A673 (cell line): ENCODE measurements around the gene CARMIL1. TPM values are rescaled to one million over a fixed set of nuclear protein-coding genes. Genes with fewer than 3 reads are reported as not detected.

ENCODE experiments used
- BruUV-seq: library from RNA; stranded (reverse); fragments of 400-500 nt; replicated peaks from 2 replicates; lab custom pipeline; 2021; lab: Mats Ljungman, UMichigan
- CTCF ChIA-PET: fragments of 300-600 bp; sonication (Branson Sonifier 250); formaldehyde crosslinking; loops from one replicate; lab custom pipeline; 2022; ENCODE audit warnings: antibody characterized with exemption; lab: Charles Lee
- POLR2A ChIA-PET: fragments of 300-600 bp; sonication (Branson Sonifier 250); formaldehyde crosslinking; loops from one replicate; lab custom pipeline; 2022; ENCODE audit warnings: antibody characterized with exemption; ENCODE audit not compliant: low non-redundant PET; lab: Charles Lee
- DNase-seq: peaks from one replicate; pipeline ENCODE4 v3.0.0-alpha.2; 2015; ENCODE audit warnings: low spot score
- H3K27ac ChIP-seq: fragments of 200-600 bp; sonication (generic); 2 replicates; pipeline ENCODE4 v1.5.1; 2016; ENCODE audit warnings: mixed run types, low read depth, mild to moderate bottlenecking, mixed read lengths, antibody characterized with exemption, low read length; ENCODE audit not compliant: poor library complexity, severe bottlenecking
- H3K27me3 ChIP-seq: fragments of 200-600 bp; sonication (generic); replicated peaks from 2 replicates; pipeline ENCODE4 v1.6.1; 2017; ENCODE audit warnings: mixed run types, low read depth, mild to moderate bottlenecking, mixed read lengths, antibody characterized with exemption, low read length; ENCODE audit not compliant: insufficient read depth, poor library complexity
- H3K36me3 ChIP-seq: fragments of 200-600 bp; sonication (generic); 2 replicates; pipeline ENCODE4 v1.6.1; 2016; ENCODE audit warnings: mixed run types, mild to moderate bottlenecking, mixed read lengths, antibody characterized with exemption, low read length; ENCODE audit not compliant: insufficient read depth, poor library complexity, severe bottlenecking
- H3K4me1 ChIP-seq: fragments of 200-600 bp; sonication (generic); 2 replicates; pipeline ENCODE4 v1.6.1; 2017; ENCODE audit warnings: mixed run types, mild to moderate bottlenecking, mixed read lengths, antibody characterized with exemption, low read length; ENCODE audit not compliant: insufficient read depth, poor library complexity, severe bottlenecking
- H3K4me3 ChIP-seq: fragments of 200-600 bp; sonication (generic); 2 replicates; pipeline ENCODE4 v1.5.1; 2016; ENCODE audit warnings: low read depth, mixed run types, mild to moderate bottlenecking, mixed read lengths, low read length; ENCODE audit not compliant: poor library complexity, severe bottlenecking
- H3K9me3 ChIP-seq: fragments of 200-600 bp; sonication (generic); 2 replicates; pipeline ENCODE4 v1.6.1; 2016; ENCODE audit warnings: mixed run types, low read depth, mild to moderate bottlenecking, mixed read lengths, antibody characterized with exemption, low read length; ENCODE audit not compliant: poor library complexity, severe bottlenecking
- EZH2 ChIP-seq: fragments of 200-600 bp; sonication (generic); IDR thresholded peaks from 2 replicates; pipeline ENCODE4 v1.6.1; 2017; ENCODE audit warnings: borderline replicate concordance, low read depth, mild to moderate bottlenecking, mixed read lengths, antibody characterized with exemption, low read length; ENCODE audit not compliant: poor library complexity, severe bottlenecking
- intact Hi-C: fragments of 100-400 bp; cut with micrococcal nuclease; formaldehyde crosslinking; loops from one replicate; pipeline ENCODE4 v1.10.0; 2022; ENCODE audit not compliant: unreplicated experiment
- total RNA-seq: library from RNA; stranded (reverse); gene quantifications from 2 replicates; pipeline ENCODE4 v1.2.3, GENCODE V29; 2021
- TF ChIP-seq, protein P1 (sequence below): fragments of 300-800, 200-600 bp; sonication (generic); conservative IDR thresholded peaks from 2 replicates; pipeline ENCODE4 v1.5.1; 2017; ENCODE audit warnings: low read depth, mild to moderate bottlenecking, antibody characterized with exemption, low read length, moderate library complexity, mixed read lengths

CARMIL1 gene
- total RNA-seq, 1 experiment from 2014 or later, result 7.2 TPM

DNA sequence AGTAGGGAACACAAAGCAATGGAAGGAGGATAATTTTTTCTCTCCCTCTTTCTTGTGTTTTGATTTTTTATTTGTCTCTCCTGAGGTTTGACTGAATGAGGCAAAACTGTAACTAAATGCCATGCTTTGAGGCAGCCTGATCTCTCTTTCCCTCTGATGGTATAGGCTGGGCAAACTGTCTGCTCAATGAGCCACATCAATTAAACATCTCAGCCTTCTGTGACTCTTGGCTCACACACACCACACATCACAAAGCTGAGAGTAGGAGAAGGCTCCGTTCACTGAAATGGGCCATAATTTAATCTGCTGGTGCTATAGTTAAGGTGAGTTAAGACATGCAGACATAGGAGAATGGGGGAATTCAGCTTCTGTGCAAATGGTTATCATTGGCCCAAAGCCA, 344.7 kb downstream of the CARMIL1 start:
- no peaks in the 10 kb centered on the region for H3K9me3 ChIP-seq
- no peak overlapping the region for H3K27ac ChIP-seq
- no peaks in the 10 kb centered on the region for H3K27me3 ChIP-seq
- no peak overlapping the region for H3K4me3 ChIP-seq
- H3K36me3 ChIP-seq, result no peaks in the 10 kb centered on the region
- ChIA-PET CTCF (no interaction called here), POLR2A (no interaction called here)
- no peak for DNase-seq
- intact Hi-C loops, result no loop called here
- TF ChIP-seq EZH2, result no peak
- TF ChIP-seq, protein P1, sequence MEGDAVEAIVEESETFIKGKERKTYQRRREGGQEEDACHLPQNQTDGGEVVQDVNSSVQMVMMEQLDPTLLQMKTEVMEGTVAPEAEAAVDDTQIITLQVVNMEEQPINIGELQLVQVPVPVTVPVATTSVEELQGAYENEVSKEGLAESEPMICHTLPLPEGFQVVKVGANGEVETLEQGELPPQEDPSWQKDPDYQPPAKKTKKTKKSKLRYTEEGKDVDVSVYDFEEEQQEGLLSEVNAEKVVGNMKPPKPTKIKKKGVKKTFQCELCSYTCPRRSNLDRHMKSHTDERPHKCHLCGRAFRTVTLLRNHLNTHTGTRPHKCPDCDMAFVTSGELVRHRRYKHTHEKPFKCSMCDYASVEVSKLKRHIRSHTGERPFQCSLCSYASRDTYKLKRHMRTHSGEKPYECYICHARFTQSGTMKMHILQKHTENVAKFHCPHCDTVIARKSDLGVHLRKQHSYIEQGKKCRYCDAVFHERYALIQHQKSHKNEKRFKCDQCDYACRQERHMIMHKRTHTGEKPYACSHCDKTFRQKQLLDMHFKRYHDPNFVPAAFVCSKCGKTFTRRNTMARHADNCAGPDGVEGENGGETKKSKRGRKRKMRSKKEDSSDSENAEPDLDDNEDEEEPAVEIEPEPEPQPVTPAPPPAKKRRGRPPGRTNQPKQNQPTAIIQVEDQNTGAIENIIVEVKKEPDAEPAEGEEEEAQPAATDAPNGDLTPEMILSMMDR, result no peak
- no peaks in the 10 kb centered on the region for H3K4me1 ChIP-seq
- BruUV-seq, result no TSS peak

DNA sequence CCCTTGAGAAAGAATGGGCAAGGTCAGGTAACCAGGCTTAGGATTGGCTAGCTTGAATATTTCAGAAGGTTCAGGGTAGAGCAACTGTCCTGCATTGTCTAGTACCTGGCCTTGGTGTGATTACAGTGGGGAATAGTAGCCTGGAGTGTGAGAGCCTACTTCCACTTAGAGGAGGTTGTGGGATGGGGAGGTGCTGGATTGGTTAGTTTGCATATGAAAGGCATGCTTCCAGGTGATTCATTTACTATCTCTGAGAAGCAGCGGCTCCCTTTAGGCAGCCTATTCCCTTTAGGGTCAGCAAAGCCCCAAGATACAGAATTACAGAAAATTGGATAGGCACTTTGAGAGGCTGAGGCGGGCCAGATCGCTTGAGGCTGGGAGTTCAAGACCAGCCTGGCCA, 347.8 kb downstream of the CARMIL1 start:
- Histone ChIP-seq H3K9me3 (no peaks in the 10 kb centered on the region), H3K27ac (no peak overlapping the region), H3K4me1 (no peaks in the 10 kb centered on the region), H3K4me3 (no peak overlapping the region), H3K27me3 (no peaks in the 10 kb centered on the region), H3K36me3 (no peaks in the 10 kb centered on the region)
- ChIA-PET POLR2A (no interaction called here), CTCF (no interaction called here)
- no peak for DNase-seq
- intact Hi-C loops, result no loop called here
- no peak for TF ChIP-seq EZH2
- TF ChIP-seq, protein P1, result no peak
- BruUV-seq, result no TSS peak

DNA sequence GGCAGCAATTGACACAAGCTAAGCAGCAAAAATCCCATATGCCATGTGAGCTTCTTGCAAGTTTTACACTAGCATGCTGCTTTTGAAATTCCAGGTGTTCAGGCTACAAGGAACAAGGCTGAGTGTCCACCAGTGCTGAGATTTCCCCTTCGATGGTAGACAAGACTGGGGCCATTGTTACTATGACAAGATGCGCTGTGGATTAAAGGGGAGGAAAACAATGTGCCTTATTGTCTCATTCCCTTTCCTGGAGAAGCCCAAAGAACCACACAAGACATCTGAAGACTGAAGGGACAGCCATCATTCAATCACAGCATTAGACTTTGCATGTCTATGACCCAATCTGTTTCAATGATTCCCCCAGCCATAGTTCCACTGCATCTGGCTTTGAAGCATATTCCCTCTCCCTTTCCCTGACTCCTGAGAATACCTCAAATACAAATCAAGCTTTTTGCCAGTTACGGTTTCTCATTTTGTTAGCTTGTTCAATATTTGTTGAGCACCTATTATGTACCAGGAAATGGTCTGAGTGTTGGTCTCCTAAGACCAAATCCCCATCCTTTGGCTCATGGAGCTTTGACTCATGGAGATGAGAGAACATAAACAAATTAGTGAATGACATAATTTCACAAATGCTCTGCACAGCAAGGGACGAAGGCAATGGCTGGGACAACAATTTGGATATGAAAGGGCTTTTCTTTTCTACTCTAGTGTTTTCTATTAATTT, 349.5 kb downstream of the CARMIL1 start:
- H3K4me1 ChIP-seq, result no peaks in the 10 kb centered on the region
- no peaks in the 10 kb centered on the region for H3K36me3 ChIP-seq
- intact Hi-C loops, result no loop called here
- no TSS peak for BruUV-seq
- no peak for DNase-seq
- ChIA-PET CTCF (no interaction called here), POLR2A (no interaction called here)
- H3K27me3 ChIP-seq, result no peaks in the 10 kb centered on the region
- TF ChIP-seq, protein P1, result no peak
- no peak for TF ChIP-seq EZH2
- H3K9me3 ChIP-seq, result no peaks in the 10 kb centered on the region
- no peak overlapping the region for H3K27ac ChIP-seq
- H3K4me3 ChIP-seq, result no peak overlapping the region
